ENCODE results near the gene HERPUD1.

DNA sequence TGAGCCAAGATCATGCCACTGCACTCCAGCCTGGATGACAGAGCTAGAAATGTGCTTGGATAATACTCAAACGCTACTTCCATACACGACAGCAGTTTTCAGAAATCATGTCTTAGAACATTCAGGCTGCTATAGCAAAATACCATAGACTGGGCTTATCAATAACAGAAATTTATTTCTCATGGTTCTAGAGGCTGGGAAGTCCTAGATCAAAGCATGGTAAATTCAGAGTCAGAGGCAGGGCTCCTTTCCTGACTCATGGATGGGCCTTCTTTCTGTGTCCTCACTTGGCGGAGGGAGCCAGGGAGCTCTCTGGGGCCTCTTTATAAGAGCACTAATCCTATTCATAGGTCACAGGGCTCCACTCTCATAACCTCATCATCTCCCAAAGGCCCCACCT lies 24.5 kb upstream of the HERPUD1 start:
- TF ChIP-seq, protein P1, sequence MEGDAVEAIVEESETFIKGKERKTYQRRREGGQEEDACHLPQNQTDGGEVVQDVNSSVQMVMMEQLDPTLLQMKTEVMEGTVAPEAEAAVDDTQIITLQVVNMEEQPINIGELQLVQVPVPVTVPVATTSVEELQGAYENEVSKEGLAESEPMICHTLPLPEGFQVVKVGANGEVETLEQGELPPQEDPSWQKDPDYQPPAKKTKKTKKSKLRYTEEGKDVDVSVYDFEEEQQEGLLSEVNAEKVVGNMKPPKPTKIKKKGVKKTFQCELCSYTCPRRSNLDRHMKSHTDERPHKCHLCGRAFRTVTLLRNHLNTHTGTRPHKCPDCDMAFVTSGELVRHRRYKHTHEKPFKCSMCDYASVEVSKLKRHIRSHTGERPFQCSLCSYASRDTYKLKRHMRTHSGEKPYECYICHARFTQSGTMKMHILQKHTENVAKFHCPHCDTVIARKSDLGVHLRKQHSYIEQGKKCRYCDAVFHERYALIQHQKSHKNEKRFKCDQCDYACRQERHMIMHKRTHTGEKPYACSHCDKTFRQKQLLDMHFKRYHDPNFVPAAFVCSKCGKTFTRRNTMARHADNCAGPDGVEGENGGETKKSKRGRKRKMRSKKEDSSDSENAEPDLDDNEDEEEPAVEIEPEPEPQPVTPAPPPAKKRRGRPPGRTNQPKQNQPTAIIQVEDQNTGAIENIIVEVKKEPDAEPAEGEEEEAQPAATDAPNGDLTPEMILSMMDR (IDR thresholded peaks at IDR 0.05; ENCODE audit: insufficient read depth, low read length) = no peak
- TF ChIP-seq POLR2AphosphoS5 (IDR thresholded peaks at IDR 0.05; ENCODE audit: low read depth) (no peak), GABPA (IDR thresholded peaks at IDR 0.05; ENCODE audit: low read depth) (no peak), SPI1 (IDR thresholded peaks at IDR 0.05; ENCODE audit: borderline replicate concordance, low read depth) (no peak)
- TF ChIP-seq, protein P2, sequence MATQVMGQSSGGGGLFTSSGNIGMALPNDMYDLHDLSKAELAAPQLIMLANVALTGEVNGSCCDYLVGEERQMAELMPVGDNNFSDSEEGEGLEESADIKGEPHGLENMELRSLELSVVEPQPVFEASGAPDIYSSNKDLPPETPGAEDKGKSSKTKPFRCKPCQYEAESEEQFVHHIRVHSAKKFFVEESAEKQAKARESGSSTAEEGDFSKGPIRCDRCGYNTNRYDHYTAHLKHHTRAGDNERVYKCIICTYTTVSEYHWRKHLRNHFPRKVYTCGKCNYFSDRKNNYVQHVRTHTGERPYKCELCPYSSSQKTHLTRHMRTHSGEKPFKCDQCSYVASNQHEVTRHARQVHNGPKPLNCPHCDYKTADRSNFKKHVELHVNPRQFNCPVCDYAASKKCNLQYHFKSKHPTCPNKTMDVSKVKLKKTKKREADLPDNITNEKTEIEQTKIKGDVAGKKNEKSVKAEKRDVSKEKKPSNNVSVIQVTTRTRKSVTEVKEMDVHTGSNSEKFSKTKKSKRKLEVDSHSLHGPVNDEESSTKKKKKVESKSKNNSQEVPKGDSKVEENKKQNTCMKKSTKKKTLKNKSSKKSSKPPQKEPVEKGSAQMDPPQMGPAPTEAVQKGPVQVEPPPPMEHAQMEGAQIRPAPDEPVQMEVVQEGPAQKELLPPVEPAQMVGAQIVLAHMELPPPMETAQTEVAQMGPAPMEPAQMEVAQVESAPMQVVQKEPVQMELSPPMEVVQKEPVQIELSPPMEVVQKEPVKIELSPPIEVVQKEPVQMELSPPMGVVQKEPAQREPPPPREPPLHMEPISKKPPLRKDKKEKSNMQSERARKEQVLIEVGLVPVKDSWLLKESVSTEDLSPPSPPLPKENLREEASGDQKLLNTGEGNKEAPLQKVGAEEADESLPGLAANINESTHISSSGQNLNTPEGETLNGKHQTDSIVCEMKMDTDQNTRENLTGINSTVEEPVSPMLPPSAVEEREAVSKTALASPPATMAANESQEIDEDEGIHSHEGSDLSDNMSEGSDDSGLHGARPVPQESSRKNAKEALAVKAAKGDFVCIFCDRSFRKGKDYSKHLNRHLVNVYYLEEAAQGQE (IDR thresholded peaks at IDR 0.05; ENCODE audit: insufficient replicate concordance, low read depth) = no peak

All from HL-60 (cell line).